T-helper 1 cell treated with Interleukin-12 subunit alpha and Interleukin-12 subunit beta and Interleukin-4 antibody, amounts not matched to agents 30 μg/mL and 1 μg/mL, for 36 hours (primary cell): ENCODE measurements around the gene IRF8.
"Not testable (repeated sequence)": the region's sequence is repeated elsewhere in the genome, so short reads cannot be mapped to it uniquely, and the experiment has no call there.

Source experiments
- H3K27ac Mint-ChIP-seq: one replicate; pipeline ENCODE4 v1.8.0; 2021; ENCODE audit warnings: mild to moderate bottlenecking, mixed read lengths
- H3K27me3 Mint-ChIP-seq: one replicate; pipeline ENCODE4 v1.8.0; 2021; ENCODE audit warnings: low read depth, mixed read lengths
- H3K36me3 Mint-ChIP-seq: one replicate; pipeline ENCODE4 v1.8.0; 2021; ENCODE audit warnings: low read depth, mixed read lengths
- H3K4me1 Mint-ChIP-seq: one replicate; pipeline ENCODE4 v1.8.0; 2021; ENCODE audit warnings: low read depth, mixed read lengths
- H3K4me3 Mint-ChIP-seq: one replicate; pipeline ENCODE4 v1.8.0; 2021; ENCODE audit warnings: mild to moderate bottlenecking, moderate library complexity, mixed read lengths
- H3K9me3 Mint-ChIP-seq: one replicate; pipeline ENCODE4 v1.8.0; 2021; ENCODE audit warnings: mixed read lengths

The IRF8 gene

GRCh38 chr16:85898521-85899442 is at the start of gene IRF8:
TSS of gene IRF8 (plus strand) at chr16:85899162. CDS start at chr16:85903016, 3,854 bp downstream.
- H3K27me3 Mint-ChIP-seq: peaks cover 28% of the 10 kb centered on the region
- H3K36me3 Mint-ChIP-seq: peaks cover 9% of the 10 kb centered on the region

DNA sequence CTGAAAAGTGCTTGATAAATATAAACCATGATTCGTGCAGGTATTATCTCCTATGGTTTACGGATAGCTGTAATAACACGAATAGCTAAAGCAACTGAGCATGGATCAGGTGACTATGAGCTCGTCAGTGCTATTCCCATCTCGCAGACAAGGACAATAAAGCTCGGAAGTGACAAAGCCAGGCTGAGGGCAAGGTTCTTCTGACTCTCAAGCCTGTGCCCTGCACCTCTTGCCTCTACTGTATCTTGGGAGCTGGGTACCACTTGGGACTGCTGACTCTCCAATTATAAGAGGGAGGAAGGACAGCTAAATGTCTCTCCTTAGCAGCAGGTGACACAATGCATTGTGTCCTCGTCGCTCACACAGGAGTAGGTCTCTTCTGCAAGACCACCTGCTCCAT is 49.6 kb upstream of the IRF8 start:
- peaks cover 40% of the 10 kb centered on the region for H3K27me3 Mint-ChIP-seq
- peaks cover 4% of the 10 kb centered on the region for H3K4me1 Mint-ChIP-seq
- no peak overlapping the region for H3K4me3 Mint-ChIP-seq
- no peak overlapping the region for H3K27ac Mint-ChIP-seq
- H3K9me3 Mint-ChIP-seq: no peaks in the 10 kb centered on the region
- H3K36me3 Mint-ChIP-seq: no peaks in the 10 kb centered on the region

More at GRCh38 chr16:85898521-85899442, at the start of gene IRF8:
- peaks cover 50% of the 10 kb centered on the region for H3K4me1 Mint-ChIP-seq
- H3K4me3 Mint-ChIP-seq: peak within 1 kb of the TSS; percentile 83
- H3K9me3 Mint-ChIP-seq: no peaks in the 10 kb centered on the region
- peak within 1 kb of the TSS; percentile 77 for H3K27ac Mint-ChIP-seq

DNA sequence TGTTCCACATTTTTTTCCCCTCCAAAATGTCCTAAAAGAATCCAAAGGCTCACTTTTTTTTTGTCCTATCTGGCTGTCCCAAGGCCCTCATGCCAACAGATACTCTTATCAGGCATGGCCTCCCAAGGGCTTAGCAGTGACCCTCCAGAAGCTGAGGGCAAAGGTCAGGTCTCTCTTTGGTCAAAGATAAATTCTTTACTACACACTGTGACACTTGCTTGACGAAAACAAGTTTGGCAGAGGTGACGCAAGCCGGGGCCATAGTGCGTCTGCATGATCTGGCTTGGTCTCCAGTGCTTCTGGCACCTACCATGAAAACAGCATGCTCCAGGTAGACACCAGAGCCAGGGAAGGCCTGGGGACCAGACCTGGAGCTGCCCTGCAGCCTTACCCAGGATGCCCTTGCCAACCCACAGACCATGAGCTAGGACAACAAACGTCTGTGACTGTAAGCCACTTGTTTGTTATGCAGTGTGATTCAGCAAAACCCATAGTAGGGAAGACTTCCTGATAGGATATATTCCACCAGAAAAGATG is 48.5 kb upstream of the IRF8 start:
- Mint-ChIP-seq H3K27ac (no peak overlapping the region), H3K36me3 (no peaks in the 10 kb centered on the region), H3K9me3 (no peaks in the 10 kb centered on the region), H3K4me3 (no peak overlapping the region), H3K27me3 (peaks cover 33% of the 10 kb centered on the region), H3K4me1 (no peaks in the 10 kb centered on the region)

DNA sequence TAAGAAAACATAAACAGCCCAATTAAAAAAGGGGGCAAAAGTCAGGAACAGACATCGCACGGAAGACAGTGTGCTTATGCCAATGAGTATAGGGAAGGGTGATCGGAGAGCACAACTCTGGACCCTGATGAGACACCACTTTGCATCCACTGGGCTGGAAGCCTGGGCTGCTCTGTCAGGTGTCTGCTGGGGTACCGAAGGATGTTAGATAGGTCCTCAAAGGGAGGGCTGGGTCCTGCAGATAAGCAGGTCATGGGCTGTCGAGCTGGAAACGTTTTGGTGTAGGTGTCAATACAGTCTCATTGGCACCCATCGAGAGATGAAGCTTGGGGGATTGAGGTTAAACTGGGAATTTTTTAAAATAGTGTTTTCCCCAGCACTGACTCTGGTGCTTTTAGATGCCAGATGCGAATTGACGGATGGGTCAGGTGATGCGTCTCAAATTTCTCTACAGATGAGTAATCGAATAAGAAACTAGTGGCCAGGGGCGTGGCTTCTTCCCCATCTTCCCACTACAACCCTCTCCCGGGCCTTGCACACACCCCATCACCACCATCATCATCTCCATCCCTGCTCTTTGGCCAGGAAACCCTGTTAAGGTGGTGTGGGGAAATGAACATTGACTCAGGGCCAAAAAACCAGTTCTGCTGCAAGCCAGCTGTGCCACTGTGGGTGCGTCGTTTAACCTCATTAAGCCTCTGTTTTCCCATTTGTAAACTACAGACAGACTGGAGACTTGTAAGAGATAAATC is 47.8 kb upstream of the IRF8 start:
- Mint-ChIP-seq H3K4me3 (no peak overlapping the region), H3K9me3 (peaks cover 4% of the 10 kb centered on the region), H3K27me3 (peaks cover 37% of the 10 kb centered on the region), H3K36me3 (no peaks in the 10 kb centered on the region), H3K4me1 (no peaks in the 10 kb centered on the region), H3K27ac (no peak overlapping the region)

DNA sequence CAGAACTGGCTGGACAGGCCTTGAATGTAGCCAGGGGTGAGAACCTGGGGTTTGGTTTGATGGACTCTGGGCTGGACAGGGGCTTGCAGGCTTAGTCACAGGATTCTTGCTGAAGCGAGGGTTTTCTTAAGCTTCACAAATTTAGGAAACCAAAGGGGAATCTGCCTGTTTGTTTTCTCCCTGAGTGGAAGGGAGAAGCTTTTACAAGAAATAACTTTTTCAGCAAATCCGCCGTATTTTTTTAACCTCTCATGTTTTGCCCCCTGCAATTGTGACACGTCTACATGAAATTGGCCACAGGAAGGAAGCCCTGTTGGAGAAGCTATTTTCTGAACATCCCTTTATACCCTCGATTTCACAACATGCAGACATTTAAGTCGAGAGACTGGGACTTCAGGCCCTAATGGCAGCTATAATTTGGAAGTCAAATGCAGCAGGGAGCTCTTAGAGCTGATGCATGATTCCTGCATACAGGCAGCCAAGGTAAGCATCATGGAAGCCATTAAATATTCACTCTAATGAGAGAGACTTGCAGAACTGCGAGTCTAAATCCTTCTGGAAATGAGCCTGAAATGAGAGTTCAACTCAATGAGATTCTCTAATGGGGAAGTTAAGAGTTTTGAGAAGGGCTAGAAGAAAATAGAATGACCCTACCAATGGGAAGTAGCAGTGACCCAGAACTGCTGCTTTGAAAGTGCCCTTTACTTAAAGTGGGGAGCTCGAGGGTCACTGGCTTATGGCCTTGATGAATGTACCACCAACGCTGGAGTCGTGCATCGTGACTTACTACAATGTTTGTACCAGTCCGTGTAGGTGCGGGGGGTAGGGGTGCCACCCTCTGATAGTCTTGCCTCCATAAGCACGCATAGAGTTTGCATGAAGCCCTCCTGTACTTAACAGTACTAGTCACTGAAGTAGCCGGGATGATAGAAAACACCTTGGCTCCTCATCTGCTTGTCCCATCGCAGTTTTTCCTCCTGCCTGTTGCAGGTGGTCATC is 45.1 kb upstream of the IRF8 start:
- H3K36me3 Mint-ChIP-seq: no peaks in the 10 kb centered on the region
- H3K9me3 Mint-ChIP-seq: peaks cover 4% of the 10 kb centered on the region
- peaks cover 37% of the 10 kb centered on the region for H3K27me3 Mint-ChIP-seq
- no peak overlapping the region for H3K4me3 Mint-ChIP-seq
- no peaks in the 10 kb centered on the region for H3K4me1 Mint-ChIP-seq
- no peak overlapping the region for H3K27ac Mint-ChIP-seq

GRCh38 chr16:85854935-85855334 is 44.0 kb upstream of the IRF8 start:
- H3K27ac Mint-ChIP-seq: no peak overlapping the region
- peaks cover 4% of the 10 kb centered on the region for H3K9me3 Mint-ChIP-seq
- no peak overlapping the region for H3K4me3 Mint-ChIP-seq
- peaks cover 36% of the 10 kb centered on the region for H3K27me3 Mint-ChIP-seq
- no peaks in the 10 kb centered on the region for H3K36me3 Mint-ChIP-seq
- no peaks in the 10 kb centered on the region for H3K4me1 Mint-ChIP-seq

DNA sequence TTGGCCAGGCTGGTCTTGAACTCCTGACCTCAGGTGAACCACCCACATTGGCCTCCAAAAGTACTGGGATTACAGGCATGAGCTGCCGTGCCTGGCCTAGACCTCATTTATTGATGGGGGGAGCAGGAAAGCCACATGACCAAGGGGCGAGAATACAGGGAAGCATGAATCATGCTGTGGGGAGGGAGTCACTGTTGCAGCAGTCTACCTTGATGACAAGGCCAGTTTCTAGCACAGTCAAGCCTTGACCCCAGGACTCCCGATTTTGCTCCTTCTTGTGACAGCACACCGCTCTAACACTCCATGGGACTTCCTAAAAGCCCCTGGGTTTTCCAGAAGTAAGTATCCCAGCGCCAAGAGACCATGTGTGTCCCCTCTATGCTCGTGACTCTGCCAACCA is 42.9 kb upstream of the IRF8 start:
- Mint-ChIP-seq H3K4me3 (no peak overlapping the region), H3K36me3 (no peaks in the 10 kb centered on the region), H3K27me3 (peaks cover 26% of the 10 kb centered on the region), H3K9me3 (peaks cover 4% of the 10 kb centered on the region), H3K27ac (no peak overlapping the region), H3K4me1 (no peaks in the 10 kb centered on the region)

GRCh38 chr16:85856585-85856984 is 42.4 kb upstream of the IRF8 start:
- H3K27me3 Mint-ChIP-seq: peaks cover 23% of the 10 kb centered on the region
- H3K27ac Mint-ChIP-seq: no peak overlapping the region
- H3K4me1 Mint-ChIP-seq: no peaks in the 10 kb centered on the region
- no peak overlapping the region for H3K4me3 Mint-ChIP-seq
- H3K9me3 Mint-ChIP-seq: peaks cover 4% of the 10 kb centered on the region
- H3K36me3 Mint-ChIP-seq: no peaks in the 10 kb centered on the region

DNA sequence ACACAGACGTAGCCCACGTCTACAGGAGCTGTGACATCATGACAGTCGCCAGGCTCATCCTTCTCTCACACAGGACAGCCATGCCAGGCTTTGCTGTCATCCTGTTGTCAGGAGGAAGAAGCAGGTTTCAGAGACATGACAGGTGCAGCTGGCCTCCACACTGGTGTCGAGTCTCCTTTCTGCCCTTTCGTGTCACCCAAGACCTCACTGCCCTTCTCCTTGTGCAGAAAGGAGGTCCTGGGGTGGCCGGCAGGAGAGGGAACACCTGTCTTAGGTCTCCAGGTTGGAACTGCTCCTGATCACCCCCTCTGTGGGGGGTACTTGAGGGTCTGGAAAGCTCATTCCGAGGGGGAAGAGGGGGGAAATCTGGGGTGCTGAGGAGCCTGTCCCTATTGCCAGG is 41.6 kb upstream of the IRF8 start:
- H3K9me3 Mint-ChIP-seq: peaks cover 4% of the 10 kb centered on the region
- H3K27me3 Mint-ChIP-seq: peaks cover 19% of the 10 kb centered on the region
- H3K27ac Mint-ChIP-seq: no peak overlapping the region
- no peaks in the 10 kb centered on the region for H3K4me1 Mint-ChIP-seq
- no peaks in the 10 kb centered on the region for H3K36me3 Mint-ChIP-seq
- no peak overlapping the region for H3K4me3 Mint-ChIP-seq

- H3K27ac Mint-ChIP-seq, H3K9me3 Mint-ChIP-seq, H3K4me3 Mint-ChIP-seq, H3K36me3 Mint-ChIP-seq, H3K4me1 Mint-ChIP-seq: not testable (repeated sequence)
- peaks cover 17% of the 10 kb centered on the region for H3K27me3 Mint-ChIP-seq
Observed at GRCh38 chr16:85858571-85858970, 40.4 kb upstream of the IRF8 start.

DNA sequence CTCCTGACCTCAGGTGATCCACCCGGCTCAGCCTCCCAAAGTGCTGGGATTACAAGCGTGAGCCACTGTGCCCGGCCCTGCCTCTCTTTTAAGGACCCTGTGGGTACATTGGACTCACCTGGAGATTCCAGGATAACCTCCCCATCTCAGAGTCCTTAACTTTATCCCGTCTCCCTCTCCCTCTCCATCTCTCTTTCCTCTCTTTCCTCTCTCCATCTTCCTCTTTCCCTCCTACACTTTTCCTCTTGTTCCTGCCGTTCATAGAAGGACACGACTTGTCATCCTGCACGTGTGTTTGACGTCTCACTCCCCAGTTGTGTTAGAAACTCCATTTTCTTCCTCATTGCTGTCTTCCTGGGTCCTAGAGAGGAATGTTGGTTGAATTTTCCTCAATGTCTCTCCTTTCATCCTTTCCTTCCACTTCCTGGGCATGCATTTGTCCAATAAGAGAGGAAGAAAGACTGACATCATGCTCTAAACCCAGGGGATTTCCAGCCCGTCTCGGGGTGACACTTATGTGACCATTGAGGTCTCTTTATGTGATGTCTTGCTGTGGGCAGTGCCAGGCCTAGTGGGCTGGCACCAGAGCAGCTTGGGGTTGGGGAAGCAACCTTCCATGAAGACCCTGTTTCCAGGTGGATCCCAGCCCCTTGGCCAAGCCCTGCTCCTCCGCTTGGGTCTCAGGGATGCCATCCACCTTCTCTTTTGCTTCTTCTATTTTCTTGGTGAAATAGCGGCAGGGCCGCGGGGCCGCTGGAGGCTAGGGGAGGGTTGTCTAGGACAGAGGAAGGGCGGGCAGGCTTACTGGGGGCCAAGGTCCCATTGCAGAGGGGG is 39.8 kb upstream of the IRF8 start:
- Mint-ChIP-seq H3K9me3 (peaks cover 4% of the 10 kb centered on the region), H3K27ac (no peak overlapping the region), H3K4me1 (peaks cover 2% of the 10 kb centered on the region), H3K36me3 (no peaks in the 10 kb centered on the region), H3K27me3 (peaks cover 12% of the 10 kb centered on the region), H3K4me3 (no peak overlapping the region)

GRCh38 chr16:85859818-85860125 is 39.2 kb upstream of the IRF8 start:
- peaks cover 2% of the 10 kb centered on the region for H3K4me1 Mint-ChIP-seq
- H3K9me3 Mint-ChIP-seq: peaks cover 4% of the 10 kb centered on the region
- H3K36me3 Mint-ChIP-seq: no peaks in the 10 kb centered on the region
- H3K27me3 Mint-ChIP-seq: peaks cover 12% of the 10 kb centered on the region
- no peak overlapping the region for H3K4me3 Mint-ChIP-seq
- H3K27ac Mint-ChIP-seq: no peak overlapping the region

- Mint-ChIP-seq H3K4me3 (no peak overlapping the region), H3K4me1 (peaks cover 2% of the 10 kb centered on the region), H3K36me3 (no peaks in the 10 kb centered on the region), H3K9me3 (peaks cover 4% of the 10 kb centered on the region), H3K27ac (no peak overlapping the region), H3K27me3 (peaks cover 11% of the 10 kb centered on the region)
Observed at GRCh38 chr16:85860413-85861094, 38.4 kb upstream of the IRF8 start.
